AG04450 (cell line): Measurements from ENCODE around the gene BTNL3. TPM values are rescaled to one million over a fixed set of nuclear protein-coding genes. Genes with fewer than 3 reads are reported as not detected.

ENCODE experiments used
- CTCF ChIA-PET: fragments of 300-600, 350-600 bp; formaldehyde crosslinking; extraction: SDS; loops from one replicate; lab custom pipeline; 2022; ENCODE audit warnings: antibody characterized with exemption, inconsistent platforms; lab: Charles Lee
- POLR2A ChIA-PET: fragments of 350-600 bp; formaldehyde crosslinking; extraction: SDS; loops from one replicate; lab custom pipeline; 2021; ENCODE audit warnings: antibody characterized with exemption, inconsistent platforms; lab: Yijun Ruan, JAX
- DNase-seq: peaks from one replicate; pipeline ENCODE4 v3.0.0-alpha.2; 2011; ENCODE audit warnings: low read depth, low spot score
- H3K27ac ChIP-seq: one replicate; pipeline ENCODE4 v1.5.1; 2012; ENCODE audit warnings: low read depth, low read length, control low read depth
- H3K27me3 ChIP-seq: one replicate; pipeline ENCODE4 v1.6.0; 2012; ENCODE audit warnings: low read length; ENCODE audit not compliant: control insufficient read depth, insufficient read depth
- H3K4me3 ChIP-seq: 2 replicates; pipeline ENCODE4 v1.5.1; 2011; ENCODE audit warnings: mild to moderate bottlenecking, low read depth, low read length, control low read depth
- H3K9me3 ChIP-seq: 2 replicates; pipeline ENCODE4 v1.5.1; 2012; ENCODE audit warnings: low read length; ENCODE audit not compliant: control insufficient read depth, insufficient read depth
- polyA plus RNA-seq: library from polyadenylated mRNA; depleted of rRNA; stranded (reverse); fragments of >200 nt; gene quantifications from 2 replicates; pipeline ENCODE4 v1.2.3, GENCODE V29; 2011; rRNA removed
- small RNA-seq: library from RNA; depleted of rRNA; stranded (forward); fragments of <200 nt; gene quantifications from one replicate; pipeline ENCODE3, GENCODE V24; 2012; ENCODE audit warnings: low read depth; ENCODE audit not compliant: insufficient read length
- TF ChIP-seq, protein P1 (sequence below): IDR thresholded peaks from 2 replicates; pipeline ENCODE4 v1.5.1; 2011; ENCODE audit warnings: low read depth, low read length, control low read depth, inconsistent platforms

Gene BTNL3
- polyA plus RNA-seq, 1 experiment, result not detected

DNA sequence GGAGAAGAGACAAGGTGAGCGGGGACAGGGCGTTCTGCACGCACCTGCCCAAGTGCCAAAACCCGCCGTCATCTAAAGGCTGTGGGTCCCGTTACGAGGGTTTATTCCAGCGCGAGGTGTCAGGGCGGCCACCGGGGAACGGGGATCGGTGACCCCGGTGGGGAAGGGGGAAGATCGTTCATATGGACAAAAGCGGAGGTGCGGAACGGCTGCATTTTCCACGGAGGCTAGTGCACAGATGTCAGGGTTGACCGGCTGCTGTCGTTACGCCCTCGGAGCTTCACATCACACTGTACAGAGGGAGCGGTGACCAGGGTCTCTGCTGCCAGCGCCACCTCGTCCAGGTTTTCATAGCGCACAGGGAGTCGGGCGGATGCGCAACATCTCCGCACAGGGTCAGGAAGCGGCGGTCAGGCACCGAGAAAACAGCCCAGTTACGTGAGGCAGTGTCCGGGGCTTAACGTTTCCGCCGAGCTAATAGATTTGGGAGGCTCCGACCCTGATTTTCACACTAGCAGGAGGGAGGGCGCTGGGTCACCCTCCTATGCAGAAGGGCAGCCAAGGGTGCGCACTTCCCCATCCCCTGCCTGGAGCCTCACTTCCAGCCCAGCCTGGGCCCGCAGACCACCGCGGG, 65.0 kb downstream of the BTNL3 start:
- DNase-seq, result no peak
- Histone ChIP-seq H3K4me3 (peak overlapping the region; percentile 43), H3K27ac (no peak overlapping the region), H3K9me3 (no peaks in the 10 kb centered on the region; the same call in 1 of the 2 replicates), H3K27me3 (peaks cover 54% of the 10 kb centered on the region)
- CTCF ChIA-PET, result no interaction called here
- TF ChIP-seq, protein P1, sequence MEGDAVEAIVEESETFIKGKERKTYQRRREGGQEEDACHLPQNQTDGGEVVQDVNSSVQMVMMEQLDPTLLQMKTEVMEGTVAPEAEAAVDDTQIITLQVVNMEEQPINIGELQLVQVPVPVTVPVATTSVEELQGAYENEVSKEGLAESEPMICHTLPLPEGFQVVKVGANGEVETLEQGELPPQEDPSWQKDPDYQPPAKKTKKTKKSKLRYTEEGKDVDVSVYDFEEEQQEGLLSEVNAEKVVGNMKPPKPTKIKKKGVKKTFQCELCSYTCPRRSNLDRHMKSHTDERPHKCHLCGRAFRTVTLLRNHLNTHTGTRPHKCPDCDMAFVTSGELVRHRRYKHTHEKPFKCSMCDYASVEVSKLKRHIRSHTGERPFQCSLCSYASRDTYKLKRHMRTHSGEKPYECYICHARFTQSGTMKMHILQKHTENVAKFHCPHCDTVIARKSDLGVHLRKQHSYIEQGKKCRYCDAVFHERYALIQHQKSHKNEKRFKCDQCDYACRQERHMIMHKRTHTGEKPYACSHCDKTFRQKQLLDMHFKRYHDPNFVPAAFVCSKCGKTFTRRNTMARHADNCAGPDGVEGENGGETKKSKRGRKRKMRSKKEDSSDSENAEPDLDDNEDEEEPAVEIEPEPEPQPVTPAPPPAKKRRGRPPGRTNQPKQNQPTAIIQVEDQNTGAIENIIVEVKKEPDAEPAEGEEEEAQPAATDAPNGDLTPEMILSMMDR, result no peak
- POLR2A ChIA-PET, result no interaction called here

DNA sequence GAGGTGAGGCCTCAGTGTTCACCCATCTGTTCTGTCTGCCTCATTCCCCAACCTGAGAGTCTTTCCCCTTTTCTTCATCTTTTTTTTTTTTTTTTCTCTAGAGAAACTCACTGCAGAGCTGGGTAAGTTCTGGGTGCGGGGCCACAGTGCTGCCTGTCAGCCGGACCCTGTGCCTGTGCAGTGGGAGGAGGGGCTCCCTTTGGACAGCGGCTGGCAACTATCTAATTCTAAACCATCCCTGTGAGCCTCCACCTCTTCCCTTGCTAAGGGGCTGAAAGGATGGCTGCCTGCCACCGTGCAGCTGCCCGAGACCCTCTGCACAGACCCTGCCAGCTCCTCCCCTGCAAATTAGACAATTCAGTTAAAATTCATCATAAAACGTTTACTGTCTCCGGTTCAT, 65.5 kb downstream of the BTNL3 start:
- Histone ChIP-seq H3K27ac (no peak overlapping the region), H3K27me3 (peaks cover 59% of the 10 kb centered on the region), H3K9me3 (no peaks in the 10 kb centered on the region; the same call in 1 of the 2 replicates), H3K4me3 (no peak overlapping the region)
- TF ChIP-seq, protein P1, result no peak
- ChIA-PET CTCF (no interaction called here), POLR2A (no interaction called here)
- DNase-seq, result no peak

DNA sequence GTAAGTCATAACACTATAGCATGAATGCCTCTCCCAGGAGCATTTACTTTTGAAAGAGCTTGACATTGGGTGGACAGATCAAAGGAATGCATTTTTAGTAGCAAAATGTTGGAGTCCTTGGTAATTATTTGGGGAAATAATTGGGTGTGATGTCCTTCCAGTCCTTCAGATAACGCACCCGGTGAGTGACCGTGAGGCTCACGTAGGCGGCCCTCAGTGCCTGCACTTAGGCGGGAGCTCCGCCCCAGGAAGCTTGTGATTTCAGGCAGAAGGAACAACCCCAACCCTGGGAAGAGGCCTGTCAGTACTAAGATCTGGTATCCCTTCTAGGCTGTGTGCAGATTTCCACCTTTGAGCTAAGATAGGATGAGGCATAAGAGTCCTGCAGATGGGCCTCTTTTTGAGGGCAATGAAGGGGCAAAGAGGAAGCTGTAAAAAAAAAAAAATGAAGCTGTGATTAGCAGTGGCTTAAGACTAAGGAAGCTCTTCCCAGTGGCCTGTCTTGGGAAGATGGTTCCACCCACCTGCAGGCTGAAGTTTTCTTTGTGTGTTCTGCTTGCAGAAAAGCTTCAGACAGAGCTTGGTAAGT, 66.3 kb downstream of the BTNL3 start:
- Histone ChIP-seq H3K27me3 (peaks cover 64% of the 10 kb centered on the region), H3K4me3 (no peak overlapping the region), H3K9me3 (no peaks in the 10 kb centered on the region; the same call in 1 of the 2 replicates), H3K27ac (no peak overlapping the region)
- ChIA-PET CTCF (interaction anchor here (0.5 kb wide), 1 partner anchor 195 kb away, joined by 4 read pairs; no protein-coding TSS in a partner anchor), POLR2A (no interaction called here)
- TF ChIP-seq, protein P1, result no peak
- no peak for DNase-seq

Small RNA genes lying within 50 kb of the gene (small RNA-seq; reads per million reads assigned to genes)
- not detected for gene MIR8089
- not detected for gene RNU6-1036P
- gene RPS29P12, result not detected

Other genes with a start within 250 kb of the BTNL3 start
- not detected in 2 replicates for gene OR2Y1, start 248.8 kb upstream of the BTNL3 start, polyA plus RNA-seq
- gene MGAT1, start 186.0 kb upstream of the BTNL3 start, polyA plus RNA-seq, result 96.2 and 121 TPM in 2 replicates
- gene ZFP62, start 127.6 kb upstream of the BTNL3 start, polyA plus RNA-seq, result 13.7 and 18.0 TPM in 2 replicates
- not detected in 2 replicates for gene BTNL8, start 89.7 kb upstream of the BTNL3 start, polyA plus RNA-seq
- gene BTNL9, start 51.4 kb downstream of the BTNL3 start, polyA plus RNA-seq, result not detected in 2 replicates
- gene OR2V1, start 142.3 kb downstream of the BTNL3 start, polyA plus RNA-seq, result not detected in 2 replicates
- gene OR2V2, start 158.7 kb downstream of the BTNL3 start, polyA plus RNA-seq, result not detected in 2 replicates
- gene TRIM7, start 216.3 kb downstream of the BTNL3 start, polyA plus RNA-seq, result 0.66 and 1.1 TPM in 2 replicates
- gene TRIM41, start 234.4 kb downstream of the BTNL3 start, polyA plus RNA-seq, result 11.5 and 12.3 TPM in 2 replicates